DND-41 (cell line): ENCODE results near the gene ST6GALNAC2.

Source experiments
- EZH2 ChIP-seq: IDR thresholded peaks from 3 replicates; pipeline ENCODE4 v1.6.1; 2012; ENCODE audit warnings: borderline replicate concordance, low read depth, mild to moderate bottlenecking, moderate library complexity, low read length, inconsistent platforms; ENCODE audit not compliant: severe bottlenecking
- TF ChIP-seq, protein P1 (sequence below): IDR thresholded peaks from 2 replicates; pipeline ENCODE4 v1.5.1; 2012; ENCODE audit warnings: borderline replicate concordance, low read length, moderate library complexity, mild to moderate bottlenecking; ENCODE audit not compliant: poor library complexity, severe bottlenecking; ENCODE audit errors: extremely low read depth

DNA sequence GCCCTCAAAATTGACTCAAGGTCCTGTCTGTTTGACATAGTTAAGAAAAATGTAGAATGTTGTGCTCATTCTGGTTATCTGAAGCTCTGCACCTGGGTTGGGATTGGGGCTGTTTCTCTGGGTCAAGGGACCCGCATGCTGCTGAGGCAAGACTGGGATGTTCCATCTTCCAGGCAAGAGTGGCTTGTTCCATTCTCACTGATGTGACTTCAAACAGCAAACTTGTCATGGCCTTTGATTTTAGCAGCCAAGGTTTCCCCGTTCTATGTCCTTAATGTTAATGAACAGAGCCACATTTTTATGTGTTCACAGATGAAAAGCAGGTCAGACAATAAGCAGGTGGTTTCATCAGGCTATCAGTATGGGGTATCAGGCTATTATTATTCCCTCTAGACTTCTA, 32.2 kb upstream of the ST6GALNAC2 start:
- TF ChIP-seq, protein P1, sequence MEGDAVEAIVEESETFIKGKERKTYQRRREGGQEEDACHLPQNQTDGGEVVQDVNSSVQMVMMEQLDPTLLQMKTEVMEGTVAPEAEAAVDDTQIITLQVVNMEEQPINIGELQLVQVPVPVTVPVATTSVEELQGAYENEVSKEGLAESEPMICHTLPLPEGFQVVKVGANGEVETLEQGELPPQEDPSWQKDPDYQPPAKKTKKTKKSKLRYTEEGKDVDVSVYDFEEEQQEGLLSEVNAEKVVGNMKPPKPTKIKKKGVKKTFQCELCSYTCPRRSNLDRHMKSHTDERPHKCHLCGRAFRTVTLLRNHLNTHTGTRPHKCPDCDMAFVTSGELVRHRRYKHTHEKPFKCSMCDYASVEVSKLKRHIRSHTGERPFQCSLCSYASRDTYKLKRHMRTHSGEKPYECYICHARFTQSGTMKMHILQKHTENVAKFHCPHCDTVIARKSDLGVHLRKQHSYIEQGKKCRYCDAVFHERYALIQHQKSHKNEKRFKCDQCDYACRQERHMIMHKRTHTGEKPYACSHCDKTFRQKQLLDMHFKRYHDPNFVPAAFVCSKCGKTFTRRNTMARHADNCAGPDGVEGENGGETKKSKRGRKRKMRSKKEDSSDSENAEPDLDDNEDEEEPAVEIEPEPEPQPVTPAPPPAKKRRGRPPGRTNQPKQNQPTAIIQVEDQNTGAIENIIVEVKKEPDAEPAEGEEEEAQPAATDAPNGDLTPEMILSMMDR: no peak
- no peak for TF ChIP-seq EZH2
